ENCODE results near the gene LGALS3BP. TPM values are rescaled to one million over a fixed set of nuclear protein-coding genes. Genes with fewer than 3 reads are reported as not detected.
"Not testable (repeated sequence)": the region's sequence is repeated elsewhere in the genome, so short reads cannot be mapped to it uniquely, and the experiment has no call there.

Gene LGALS3BP
- polyA plus RNA-seq, 5 donors = 124 to 224 (median 169) TPM

DNA sequence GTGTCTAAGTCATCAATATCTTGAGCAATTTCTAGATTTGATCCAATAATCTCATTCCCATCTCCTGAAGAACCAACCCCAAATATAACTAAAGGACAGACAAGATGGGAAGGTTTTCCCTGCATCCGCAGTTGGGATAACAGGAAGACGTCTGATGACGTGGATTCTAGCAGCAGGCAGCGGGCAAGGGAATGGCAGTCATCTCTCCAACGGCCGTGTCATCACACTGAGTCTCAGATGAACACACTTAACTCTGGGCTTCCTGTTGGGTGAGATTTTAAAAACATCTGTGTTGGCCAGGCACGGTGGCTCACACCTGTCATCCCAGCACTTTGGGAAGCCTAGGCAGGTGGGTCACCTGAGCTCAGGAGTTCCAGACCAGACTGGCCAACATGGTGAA is 33.6 kb downstream of the LGALS3BP start:
- no peak for DNase-seq

- not testable (repeated sequence) for DNase-seq
These were observed 34.3 kb downstream of the LGALS3BP start for GRCh38 chr17:78945455-78945854.

- DNase-seq = no peak
These were observed 34.8 kb downstream of the LGALS3BP start for GRCh38 chr17:78944956-78945355.

DNA sequence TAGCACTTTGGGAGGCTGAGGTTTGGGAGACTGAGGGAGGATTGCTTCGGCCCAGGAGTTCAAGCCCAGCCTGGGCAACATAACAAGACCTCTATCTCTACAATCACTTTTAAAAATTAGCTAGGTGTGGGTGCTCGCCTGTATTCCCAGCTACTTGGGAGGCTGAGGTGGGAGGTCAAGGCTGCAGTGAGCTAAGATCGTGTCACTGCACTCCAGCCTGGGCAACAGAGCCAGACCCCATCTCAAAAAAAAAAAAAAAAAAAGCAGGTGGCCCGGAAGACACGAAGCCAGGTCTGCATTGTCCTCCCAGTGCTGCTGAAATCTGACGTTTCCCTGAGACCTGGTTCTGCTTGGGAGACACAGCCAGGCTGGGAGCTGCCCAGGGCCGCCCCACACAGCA is 35.7 kb downstream of the LGALS3BP start:
- DNase-seq = no peak

DNA sequence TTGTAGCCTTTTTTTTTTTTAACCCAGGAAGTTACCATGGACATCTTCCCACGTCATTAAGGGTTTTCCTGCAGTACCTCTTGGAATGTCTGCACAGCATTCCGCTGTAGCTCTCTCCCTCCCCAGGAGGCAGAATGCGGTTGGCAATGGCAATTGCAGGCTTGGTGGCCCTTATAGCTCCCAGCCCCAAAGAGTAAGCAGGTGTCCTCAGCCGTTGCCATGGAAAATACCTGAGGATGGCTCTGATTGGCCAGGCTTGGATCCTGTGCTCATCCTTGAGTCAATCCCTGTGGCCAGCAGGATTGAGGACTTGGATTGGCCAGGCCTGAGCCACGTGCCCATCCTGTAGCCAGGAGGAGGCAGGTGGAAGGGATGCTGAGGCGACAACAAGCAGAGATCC is 39.0 kb downstream of the LGALS3BP start:
- DNase-seq = no peak

DNA sequence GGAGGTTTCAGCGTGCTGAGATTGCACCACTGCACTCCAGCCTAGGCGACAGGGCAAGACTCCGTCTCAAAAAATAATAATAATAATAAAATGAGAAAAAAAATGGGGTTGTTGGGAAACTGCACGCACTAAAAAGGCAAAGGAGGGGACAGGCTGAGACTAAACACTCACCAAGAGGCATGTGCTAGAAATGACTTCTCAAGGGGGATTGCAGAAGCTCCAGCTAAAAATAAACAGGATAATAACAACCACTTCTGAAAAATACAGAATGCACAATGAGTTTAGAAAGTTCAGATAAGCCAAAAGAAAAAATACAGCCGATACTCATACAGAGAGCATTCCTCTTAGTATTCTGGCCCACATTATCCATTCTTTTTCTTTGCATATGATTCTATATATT is 39.5 kb downstream of the LGALS3BP start:
- no peak for DNase-seq

DNA sequence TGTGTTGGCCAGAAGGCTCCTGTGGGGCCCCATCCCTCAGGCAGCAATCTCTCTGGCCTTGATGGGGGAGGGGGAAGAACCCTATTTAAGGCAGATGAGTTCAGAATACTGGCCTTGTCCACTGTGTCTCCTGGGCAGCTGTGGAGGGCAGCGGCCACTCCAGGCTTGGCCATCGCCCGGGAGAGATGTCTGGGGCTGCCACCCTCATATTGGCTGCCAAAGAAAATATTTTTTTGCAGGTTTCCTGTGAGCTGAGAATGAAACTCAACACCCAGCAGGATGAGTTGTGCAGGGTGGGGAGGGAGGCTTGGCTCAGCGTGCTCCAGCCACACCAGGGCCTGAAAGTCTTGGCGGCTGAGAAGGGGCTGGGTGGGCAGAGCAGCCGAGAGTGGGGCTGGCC is 40.1 kb downstream of the LGALS3BP start:
- DNase-seq = no peak

- DNase-seq = no peak
These were observed 42.2 kb downstream of the LGALS3BP start for GRCh38 chr17:78937561-78937960.

DNA sequence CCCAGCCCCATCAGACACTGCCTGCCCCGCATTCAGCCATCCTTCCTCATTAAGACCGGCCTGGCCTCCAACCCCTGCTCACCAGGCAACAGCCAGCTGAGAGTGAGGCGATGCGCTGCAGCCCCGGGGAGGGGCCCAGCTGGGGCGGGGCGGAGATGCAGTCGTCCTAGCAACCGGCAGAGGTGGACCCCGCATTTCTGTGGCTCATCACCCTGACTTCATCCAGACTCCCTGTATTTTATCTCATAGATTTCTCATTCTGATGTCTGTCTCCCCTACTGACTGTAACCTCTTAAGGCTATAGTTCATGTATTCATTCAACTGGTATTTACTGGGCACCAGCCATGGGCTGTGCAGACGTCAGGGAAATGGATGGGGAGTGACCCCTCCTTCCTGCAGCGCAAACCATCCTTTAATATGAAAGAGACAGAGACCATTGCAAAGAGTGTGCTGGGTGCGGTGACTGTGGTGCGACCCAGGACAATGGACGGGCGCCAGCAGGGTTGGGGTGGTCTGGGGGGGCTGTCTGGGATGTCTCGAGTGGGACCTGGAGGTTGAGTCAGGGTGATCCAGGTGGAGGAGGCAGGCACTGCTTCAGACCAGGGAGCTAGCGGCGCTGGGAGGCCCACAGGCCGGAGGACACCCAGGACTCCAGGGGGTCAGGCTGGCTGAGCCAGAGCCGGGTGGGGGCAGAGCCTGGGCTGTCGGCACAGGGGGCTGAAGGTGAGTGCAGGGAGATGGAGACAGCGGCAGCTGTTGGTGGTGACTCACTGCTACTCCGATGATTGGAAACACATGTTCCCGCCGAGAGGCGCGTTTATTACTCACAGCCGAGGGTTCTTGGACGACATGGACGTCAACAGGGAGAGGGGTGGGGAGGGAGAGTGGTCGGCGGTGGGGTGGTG is 44.1 kb downstream of the LGALS3BP start:
- DNase-seq = no peak

GRCh38 chr17:78934681-78935418 is 44.9 kb downstream of the LGALS3BP start:
- no peak for DNase-seq

DNA sequence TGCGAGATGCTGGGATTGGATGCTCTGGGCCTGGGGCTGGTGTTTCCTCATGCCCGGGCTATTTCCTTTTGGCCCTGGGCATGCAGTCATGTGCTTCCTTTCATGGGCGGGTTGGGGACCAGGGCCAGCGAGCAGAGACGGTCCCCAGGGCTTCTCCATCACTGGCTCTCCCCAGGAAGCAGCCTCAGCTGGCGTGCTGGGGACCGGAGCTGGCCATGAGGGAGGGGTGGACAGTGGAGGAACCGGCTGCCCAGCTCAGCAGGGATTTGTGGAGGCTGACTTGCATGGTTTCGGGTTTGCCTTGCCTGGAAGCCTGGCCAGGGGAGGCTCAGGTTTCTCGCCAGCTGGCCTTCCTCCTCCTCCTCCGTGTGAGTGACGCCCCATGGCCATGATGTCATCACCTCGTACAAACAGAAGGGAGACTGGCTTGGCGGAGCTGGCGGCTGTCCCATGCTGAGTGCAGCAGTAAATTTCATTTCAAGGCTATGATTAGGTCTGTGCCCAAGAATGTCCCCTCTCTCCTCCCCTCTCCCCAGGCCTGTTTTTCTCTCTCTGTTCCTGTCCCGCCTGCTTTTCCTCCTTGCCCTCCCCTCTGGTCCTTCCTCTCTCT is 45.7 kb downstream of the LGALS3BP start:
- peak; percentile 91 to 95 for DNase-seq

GRCh38 chr17:78933025-78933958 is 46.4 kb downstream of the LGALS3BP start:
- DNase-seq = no peak

DNA sequence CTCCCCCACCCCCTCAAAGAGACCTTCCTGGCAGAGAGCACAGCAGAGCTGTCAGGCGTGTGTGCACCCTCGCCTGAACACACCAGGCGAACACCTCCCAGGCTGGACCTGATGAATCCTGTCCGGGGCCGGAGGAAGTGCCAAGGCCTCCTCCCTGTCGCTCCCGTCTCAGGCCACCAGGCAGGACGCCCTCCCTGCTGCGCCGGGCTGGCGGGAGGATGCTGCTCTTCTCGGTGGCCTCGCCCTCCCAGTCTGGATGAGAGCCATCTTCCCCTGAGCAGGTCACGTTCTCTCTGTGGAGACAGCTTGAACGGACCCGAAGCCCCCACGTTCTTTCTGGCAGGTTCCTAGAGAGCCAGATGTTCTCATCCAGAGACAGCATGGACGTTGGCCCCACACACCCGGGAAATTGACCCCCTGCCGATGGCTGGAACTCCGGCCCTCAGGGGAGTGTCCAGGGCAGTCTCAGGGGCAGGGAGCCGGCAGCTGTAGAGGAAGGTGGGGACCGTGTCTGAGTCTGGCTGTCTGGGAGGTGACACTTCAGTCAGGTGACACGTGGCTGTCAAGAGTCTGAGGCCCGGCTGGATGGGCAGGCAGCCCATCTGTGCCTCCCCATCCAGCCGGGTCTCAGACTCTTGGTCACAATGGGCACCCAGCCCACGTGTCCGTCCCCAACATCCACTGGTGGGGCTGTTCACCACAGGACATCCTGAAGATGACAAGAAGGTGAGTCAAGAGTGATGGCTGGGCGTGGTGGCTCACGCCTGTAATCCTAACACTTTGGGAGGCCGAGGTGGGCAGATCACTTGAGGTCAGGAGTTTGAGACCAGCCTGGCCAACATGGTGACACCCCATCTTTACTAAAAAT is 49.6 kb downstream of the LGALS3BP start:
- DNase-seq = no peak

- DNase-seq = peak; percentile 85 to 89
These were observed 53.8 kb downstream of the LGALS3BP start for GRCh38 chr17:78925662-78926555.

- DNase-seq = peak; percentile 90 to 91
These were observed 54.5 kb downstream of the LGALS3BP start, which contains the start of gene TIMP2 for GRCh38 chr17:78925234-78925633. Gene TIMP2 (minus strand): TSS chr17:78925387. CDS start chr17:78925088, 299 bp downstream.

- no peak for DNase-seq
These were observed 55.1 kb downstream of the LGALS3BP start for GRCh38 chr17:78924481-78925151.

GRCh38 chr17:78923660-78924453 is 55.9 kb downstream of the LGALS3BP start:
- DNase-seq = no peak
